Endothelial cell of umbilical vein (primary cell): Measurements from ENCODE around the gene HOXA9. TPM values are rescaled to one million over a fixed set of nuclear protein-coding genes. Genes with fewer than 3 reads are reported as not detected.

Source experiments
- BruUV-seq: library from RNA; stranded (reverse); fragments of 400-500 nt; replicated peaks from 2 replicates; lab custom pipeline; 2021; lab: Mats Ljungman, UMichigan
- CTCF ChIA-PET: fragments of 300-600, 350-600 bp; sonication (Branson Sonifier 250); formaldehyde crosslinking; loops from one replicate; lab custom pipeline; 2021; ENCODE audit warnings: antibody characterized with exemption, inconsistent platforms; lab: Charles Lee
- POLR2A ChIA-PET: fragments of 300-600, 350-600 bp; sonication (Branson Sonifier 250); formaldehyde crosslinking; loops from one replicate; lab custom pipeline; 2021; ENCODE audit warnings: antibody characterized with exemption, inconsistent platforms; lab: Charles Lee
- DNase-seq: peaks from one replicate; pipeline ENCODE4 v3.0.0-alpha.2; 2011; ENCODE audit warnings: low read depth, low spot score
- FAIRE-seq: peaks from 2 replicates; lab custom pipeline; 2011; peaks lifted over from hg19 to GRCh38; lab: Jason Lieb, UNC
- H2AFZ ChIP-seq: 2 replicates; pipeline ENCODE4 v1.6.0; 2012; ENCODE audit warnings: low read depth, low read length, control low read depth, inconsistent platforms
- H3K27ac ChIP-seq: 2 replicates; pipeline ENCODE4 v1.5.1; 2011; ENCODE audit warnings: low read depth, mild to moderate bottlenecking, control low read depth, low read length, moderate library complexity; ENCODE audit not compliant: insufficient read depth
- H3K27me3 ChIP-seq, 2 experiments: 2 replicates each; pipeline versions ENCODE4 v1.6.0 to v1.6.1; 2011; ENCODE audit warnings: low read length in 2 of 2, mixed read lengths in 1 of 2; ENCODE audit not compliant: control insufficient read depth in 2 of 2, insufficient read depth in 2 of 2
- H3K36me3 ChIP-seq, 2 experiments: 2 replicates in 1 of 2; 3 replicates in 1 of 2; pipeline ENCODE4 v1.5.1; 2011; ENCODE audit warnings: low read length in 2 of 2, mild to moderate bottlenecking in 1 of 2, moderate library complexity in 1 of 2; ENCODE audit not compliant: control insufficient read depth in 2 of 2, insufficient read depth in 2 of 2; ENCODE audit errors: extremely low read depth in 1 of 2
- H3K4me1 ChIP-seq: 3 replicates; pipeline ENCODE4 v1.5.1; 2011; ENCODE audit warnings: mild to moderate bottlenecking, low read length; ENCODE audit not compliant: control insufficient read depth, insufficient read depth; ENCODE audit errors: extremely low read depth
- H3K4me2 ChIP-seq: 2 replicates; pipeline ENCODE4 v1.6.1; 2011; ENCODE audit warnings: low read length, control low read depth, mixed read lengths; ENCODE audit not compliant: insufficient read depth
- H3K4me3 ChIP-seq, 3 experiments: fragments of 200-600 bp in 1 of 3; sonication (generic), shearing (Covaris generic) in 1 of 3; replicated peaks in 1 of 3; 2 replicates each; pipeline ENCODE4 v1.5.1; 2011 to 2016; ENCODE audit warnings: control low read depth in 3 of 3, low read length in 3 of 3, mild to moderate bottlenecking in 2 of 3, inconsistent platforms in 1 of 3, low read depth in 1 of 3, moderate library complexity in 1 of 3; ENCODE audit not compliant: insufficient read depth in 1 of 3
- H3K79me2 ChIP-seq: 2 replicates; pipeline ENCODE4 v1.6.0; 2012; ENCODE audit warnings: low read length, inconsistent platforms; ENCODE audit not compliant: control insufficient read depth, insufficient read depth
- H3K9ac ChIP-seq: replicated peaks from 2 replicates; pipeline ENCODE3; 2011; ENCODE audit warnings: low read length, control low read depth; ENCODE audit not compliant: insufficient read depth; ENCODE audit errors: extremely low read depth
- H3K9me1 ChIP-seq: replicated peaks from 3 replicates; pipeline ENCODE4 v1.6.0; 2011; ENCODE audit warnings: mild to moderate bottlenecking, low read length; ENCODE audit not compliant: control insufficient read depth, insufficient read depth; ENCODE audit errors: extremely low read depth
- H3K9me3 ChIP-seq: replicated peaks from 2 replicates; pipeline ENCODE4 v1.5.1; 2012; ENCODE audit warnings: low read length, inconsistent platforms; ENCODE audit not compliant: control insufficient read depth, insufficient read depth
- H4K20me1 ChIP-seq: replicated peaks from 2 replicates; pipeline ENCODE3; 2011; ENCODE audit warnings: mild to moderate bottlenecking, low read length; ENCODE audit not compliant: control insufficient read depth, insufficient read depth; ENCODE audit errors: extremely low read depth
- EZH2 ChIP-seq: IDR thresholded peaks from 2 replicates; pipeline ENCODE4 v1.6.1; 2012; ENCODE audit warnings: borderline replicate concordance, low read depth, mild to moderate bottlenecking, moderate library complexity, low read length, inconsistent platforms; ENCODE audit not compliant: severe bottlenecking
- FOS ChIP-seq: IDR thresholded peaks from 2 replicates; pipeline ENCODE4 v1.6.1; 2011; ENCODE audit warnings: mild to moderate bottlenecking, low read length, moderate library complexity, borderline replicate concordance; ENCODE audit not compliant: insufficient read depth
- GATA2 ChIP-seq: IDR thresholded peaks from 2 replicates; pipeline ENCODE4 v1.7.0; 2011; ENCODE audit warnings: low read depth, mild to moderate bottlenecking, moderate library complexity, mixed read lengths, low read length; ENCODE audit not compliant: insufficient read length, insufficient read depth
- JUN ChIP-seq: IDR thresholded peaks from 2 replicates; pipeline ENCODE4 v1.6.1; 2011; ENCODE audit warnings: borderline replicate concordance, low read depth; ENCODE audit not compliant: insufficient read length, insufficient read depth
- MAX ChIP-seq: IDR thresholded peaks from 2 replicates; pipeline ENCODE4 v1.6.1; 2011; ENCODE audit not compliant: insufficient read depth, insufficient read length
- MYC ChIP-seq: IDR thresholded peaks from one replicate; pipeline ENCODE4 v1.6.1; 2011; ENCODE audit warnings: mild to moderate bottlenecking, low read depth, low read length
- POLR2A ChIP-seq: IDR thresholded peaks from 2 replicates; pipeline ENCODE4 v1.6.1; 2012; ENCODE audit warnings: low read depth, mild to moderate bottlenecking, control low read depth, low read length
- POLR2AphosphoS5 ChIP-seq: IDR thresholded peaks from 2 replicates; pipeline ENCODE4 v1.6.1; 2012; ENCODE audit warnings: low read depth, mild to moderate bottlenecking, control low read depth, low read length, moderate library complexity; ENCODE audit not compliant: insufficient read depth
- dilution Hi-C: fragments of 300-500 bp; cut with MboI; formaldehyde crosslinking; loops from one replicate; pipeline ENCODE4 v1.15.0; 2019; ENCODE audit warnings: low sequenced_read_pairs; ENCODE audit not compliant: extremely low pct_ligation_motif_present
- intact Hi-C: fragments of 100-400 bp; cut with micrococcal nuclease; formaldehyde crosslinking; loops from one replicate; pipeline ENCODE4 v1.10.0; 2022
- polyA plus RNA-seq, 4 experiments: library from polyadenylated mRNA; depleted of rRNA in 3 of 4; stranded (reverse) in 3 of 4; unstranded in 1 of 4; fragments of >200 nt; gene quantifications; 2 replicates each; pipeline versions ENCODE4 v1.2.1 to v1.2.3, GENCODE V29; 2011 to 2012; ENCODE audit warnings: missing spikeins in 1 of 4
- total RNA-seq: library from RNA; stranded (reverse); gene quantifications from 2 replicates; pipeline ENCODE4 v1.2.3, GENCODE V29; 2021
- TF ChIP-seq, protein P1 (sequence below), 2 donors: IDR thresholded peaks; 1 replicate in 1 of 2; 2 replicates in 1 of 2; pipeline ENCODE4 v1.5.1; 2011; ENCODE audit warnings: low read length in 2 of 2, mild to moderate bottlenecking in 2 of 2, moderate library complexity in 2 of 2, control low read depth in 1 of 2, inconsistent platforms in 1 of 2, low read depth in 1 of 2; ENCODE audit not compliant: insufficient read depth in 1 of 2; ENCODE audit errors: extremely low read depth in 1 of 2

Gene HOXA9
- total and polyA plus RNA-seq, 2 donors (not counting 3 experiments of a cell fraction or from before 2014, with no cell fraction given): 47.2 to 61.6 TPM

- TF ChIP-seq GATA2 (no peak), POLR2AphosphoS5 (peak; percentile 38), JUN (no peak), FOS (no peak), POLR2A (peak; percentile 65), MYC (no peak), EZH2 (no peak), MAX (no peak)
- TF ChIP-seq, protein P1, sequence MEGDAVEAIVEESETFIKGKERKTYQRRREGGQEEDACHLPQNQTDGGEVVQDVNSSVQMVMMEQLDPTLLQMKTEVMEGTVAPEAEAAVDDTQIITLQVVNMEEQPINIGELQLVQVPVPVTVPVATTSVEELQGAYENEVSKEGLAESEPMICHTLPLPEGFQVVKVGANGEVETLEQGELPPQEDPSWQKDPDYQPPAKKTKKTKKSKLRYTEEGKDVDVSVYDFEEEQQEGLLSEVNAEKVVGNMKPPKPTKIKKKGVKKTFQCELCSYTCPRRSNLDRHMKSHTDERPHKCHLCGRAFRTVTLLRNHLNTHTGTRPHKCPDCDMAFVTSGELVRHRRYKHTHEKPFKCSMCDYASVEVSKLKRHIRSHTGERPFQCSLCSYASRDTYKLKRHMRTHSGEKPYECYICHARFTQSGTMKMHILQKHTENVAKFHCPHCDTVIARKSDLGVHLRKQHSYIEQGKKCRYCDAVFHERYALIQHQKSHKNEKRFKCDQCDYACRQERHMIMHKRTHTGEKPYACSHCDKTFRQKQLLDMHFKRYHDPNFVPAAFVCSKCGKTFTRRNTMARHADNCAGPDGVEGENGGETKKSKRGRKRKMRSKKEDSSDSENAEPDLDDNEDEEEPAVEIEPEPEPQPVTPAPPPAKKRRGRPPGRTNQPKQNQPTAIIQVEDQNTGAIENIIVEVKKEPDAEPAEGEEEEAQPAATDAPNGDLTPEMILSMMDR (IDR thresholded peaks at IDR 0.05; ENCODE audit: extremely low read depth in 1 of 2, insufficient read depth in 1 of 2, low read depth in 1 of 2, low read length in 2 of 2): no peak
- peak; percentile 57 for FAIRE-seq
- BruUV-seq: no TSS peak
- H3K9ac ChIP-seq: peak within 1 kb of the TSS; percentile 95
- no peaks in the 10 kb centered on the region for H3K36me3 ChIP-seq
- H3K79me2 ChIP-seq: peaks cover 100% of the 10 kb centered on the region
- POLR2A ChIA-PET: no interaction called here
- peak within 1 kb of the TSS; percentile 10 for H2AFZ ChIP-seq
- dilution Hi-C loops: loop anchor here (25.0 kb wide), 1 partner anchor 987 kb away; no protein-coding TSS in a partner anchor
- intact Hi-C loops: loop anchor here (1.0 kb wide), 1 partner anchor 9 kb away; the partner anchor contains the start of gene HOXA9
- no peaks in the 10 kb centered on the region for H3K9me3 ChIP-seq
- H3K4me3 ChIP-seq: peak within 1 kb of the TSS; percentile 35 to 88 (median 59)
- no peaks in the 10 kb centered on the region for H3K9me1 ChIP-seq
- no peaks in the 10 kb centered on the region for H4K20me1 ChIP-seq
- H3K27ac ChIP-seq: peak within 1 kb of the TSS; percentile 96
- H3K27me3 ChIP-seq: no peaks in the 10 kb centered on the region
- peak within 1 kb of the TSS; percentile 98 for H3K4me2 ChIP-seq
- H3K4me1 ChIP-seq: peaks cover 61% of the 10 kb centered on the region
- DNase-seq: peak; percentile 79
- CTCF ChIA-PET: interaction anchor here (1.0 to 8.0 kb wide), 5 partner anchors 8 to 22 kb away, joined by 3 to 81 read pairs (median 8); partner anchors contain the start of genes HOXA11, HOXA3 and HOXA7
These were observed 8.9 kb upstream of the HOXA9 start, which contains the start of gene HOXA10 for GRCh38 chr7:27173956-27174873. Gene HOXA10, minus strand, starts transcription at chr7:27174320. Its CDS starts 14 bp downstream, at chr7:27174306.
